Endothelial cell of umbilical vein (primary cell): Measurements from ENCODE around the gene PLEKHH1. TPM values are rescaled to one million over a fixed set of nuclear protein-coding genes. Genes with fewer than 3 reads are reported as not detected.

Experiments
- BruUV-seq: library from RNA; stranded (reverse); fragments of 400-500 nt; replicated peaks from 2 replicates; lab custom pipeline; 2021; lab: Mats Ljungman, UMichigan
- CTCF ChIA-PET: fragments of 300-600, 350-600 bp; sonication (Branson Sonifier 250); formaldehyde crosslinking; loops from one replicate; lab custom pipeline; 2021; ENCODE audit warnings: antibody characterized with exemption, inconsistent platforms; lab: Charles Lee
- POLR2A ChIA-PET: fragments of 300-600, 350-600 bp; sonication (Branson Sonifier 250); formaldehyde crosslinking; loops from one replicate; lab custom pipeline; 2021; ENCODE audit warnings: antibody characterized with exemption, inconsistent platforms; lab: Charles Lee
- DNase-seq: peaks from one replicate; pipeline ENCODE4 v3.0.0-alpha.2; 2011; ENCODE audit warnings: low read depth, low spot score
- FAIRE-seq: peaks from 2 replicates; lab custom pipeline; 2011; peaks lifted over from hg19 to GRCh38; lab: Jason Lieb, UNC
- H2AFZ ChIP-seq: 2 replicates; pipeline ENCODE4 v1.6.0; 2012; ENCODE audit warnings: low read depth, low read length, control low read depth, inconsistent platforms
- H3K27ac ChIP-seq: 2 replicates; pipeline ENCODE4 v1.5.1; 2011; ENCODE audit warnings: low read depth, mild to moderate bottlenecking, control low read depth, low read length, moderate library complexity; ENCODE audit not compliant: insufficient read depth
- H3K27me3 ChIP-seq, 2 experiments: 2 replicates each; pipeline versions ENCODE4 v1.6.0 to v1.6.1; 2011; ENCODE audit warnings: low read length in 2 of 2, mixed read lengths in 1 of 2; ENCODE audit not compliant: control insufficient read depth in 2 of 2, insufficient read depth in 2 of 2
- H3K36me3 ChIP-seq, 2 experiments: 2 replicates in 1 of 2; 3 replicates in 1 of 2; pipeline ENCODE4 v1.5.1; 2011; ENCODE audit warnings: low read length in 2 of 2, mild to moderate bottlenecking in 1 of 2, moderate library complexity in 1 of 2; ENCODE audit not compliant: control insufficient read depth in 2 of 2, insufficient read depth in 2 of 2; ENCODE audit errors: extremely low read depth in 1 of 2
- H3K4me1 ChIP-seq: 3 replicates; pipeline ENCODE4 v1.5.1; 2011; ENCODE audit warnings: mild to moderate bottlenecking, low read length; ENCODE audit not compliant: control insufficient read depth, insufficient read depth; ENCODE audit errors: extremely low read depth
- H3K4me2 ChIP-seq: 2 replicates; pipeline ENCODE4 v1.6.1; 2011; ENCODE audit warnings: low read length, control low read depth, mixed read lengths; ENCODE audit not compliant: insufficient read depth
- H3K4me3 ChIP-seq, 3 experiments: fragments of 200-600 bp in 1 of 3; sonication (generic), shearing (Covaris generic) in 1 of 3; replicated peaks in 1 of 3; 2 replicates each; pipeline ENCODE4 v1.5.1; 2011 to 2016; ENCODE audit warnings: control low read depth in 3 of 3, low read length in 3 of 3, mild to moderate bottlenecking in 2 of 3, inconsistent platforms in 1 of 3, low read depth in 1 of 3, moderate library complexity in 1 of 3; ENCODE audit not compliant: insufficient read depth in 1 of 3
- H3K79me2 ChIP-seq: 2 replicates; pipeline ENCODE4 v1.6.0; 2012; ENCODE audit warnings: low read length, inconsistent platforms; ENCODE audit not compliant: control insufficient read depth, insufficient read depth
- H3K9ac ChIP-seq: replicated peaks from 2 replicates; pipeline ENCODE3; 2011; ENCODE audit warnings: low read length, control low read depth; ENCODE audit not compliant: insufficient read depth; ENCODE audit errors: extremely low read depth
- H3K9me1 ChIP-seq: replicated peaks from 3 replicates; pipeline ENCODE4 v1.6.0; 2011; ENCODE audit warnings: mild to moderate bottlenecking, low read length; ENCODE audit not compliant: control insufficient read depth, insufficient read depth; ENCODE audit errors: extremely low read depth
- H3K9me3 ChIP-seq: replicated peaks from 2 replicates; pipeline ENCODE4 v1.5.1; 2012; ENCODE audit warnings: low read length, inconsistent platforms; ENCODE audit not compliant: control insufficient read depth, insufficient read depth
- H4K20me1 ChIP-seq: replicated peaks from 2 replicates; pipeline ENCODE3; 2011; ENCODE audit warnings: mild to moderate bottlenecking, low read length; ENCODE audit not compliant: control insufficient read depth, insufficient read depth; ENCODE audit errors: extremely low read depth
- CTCF ChIP-seq, 2 donors: IDR thresholded peaks; 1 replicate in 1 of 2; 2 replicates in 1 of 2; pipeline ENCODE4 v1.5.1; 2011; ENCODE audit warnings: low read length in 2 of 2, mild to moderate bottlenecking in 2 of 2, moderate library complexity in 2 of 2, control low read depth in 1 of 2, inconsistent platforms in 1 of 2, low read depth in 1 of 2; ENCODE audit not compliant: insufficient read depth in 1 of 2; ENCODE audit errors: extremely low read depth in 1 of 2
- EZH2 ChIP-seq: IDR thresholded peaks from 2 replicates; pipeline ENCODE4 v1.6.1; 2012; ENCODE audit warnings: borderline replicate concordance, low read depth, mild to moderate bottlenecking, moderate library complexity, low read length, inconsistent platforms; ENCODE audit not compliant: severe bottlenecking
- FOS ChIP-seq: IDR thresholded peaks from 2 replicates; pipeline ENCODE4 v1.6.1; 2011; ENCODE audit warnings: mild to moderate bottlenecking, low read length, moderate library complexity, borderline replicate concordance; ENCODE audit not compliant: insufficient read depth
- GATA2 ChIP-seq: IDR thresholded peaks from 2 replicates; pipeline ENCODE4 v1.7.0; 2011; ENCODE audit warnings: low read depth, mild to moderate bottlenecking, moderate library complexity, mixed read lengths, low read length; ENCODE audit not compliant: insufficient read length, insufficient read depth
- JUN ChIP-seq: IDR thresholded peaks from 2 replicates; pipeline ENCODE4 v1.6.1; 2011; ENCODE audit warnings: borderline replicate concordance, low read depth; ENCODE audit not compliant: insufficient read length, insufficient read depth
- MYC ChIP-seq: IDR thresholded peaks from one replicate; pipeline ENCODE4 v1.6.1; 2011; ENCODE audit warnings: mild to moderate bottlenecking, low read depth, low read length
- POLR2A ChIP-seq: IDR thresholded peaks from 2 replicates; pipeline ENCODE4 v1.6.1; 2012; ENCODE audit warnings: low read depth, mild to moderate bottlenecking, control low read depth, low read length
- POLR2AphosphoS5 ChIP-seq: IDR thresholded peaks from 2 replicates; pipeline ENCODE4 v1.6.1; 2012; ENCODE audit warnings: low read depth, mild to moderate bottlenecking, control low read depth, low read length, moderate library complexity; ENCODE audit not compliant: insufficient read depth
- dilution Hi-C: fragments of 300-500 bp; cut with MboI; formaldehyde crosslinking; loops from one replicate; pipeline ENCODE4 v1.15.0; 2019; ENCODE audit warnings: low sequenced_read_pairs; ENCODE audit not compliant: extremely low pct_ligation_motif_present
- intact Hi-C: fragments of 100-400 bp; cut with micrococcal nuclease; formaldehyde crosslinking; loops from one replicate; pipeline ENCODE4 v1.10.0; 2022
- polyA plus RNA-seq, 4 experiments: library from polyadenylated mRNA; depleted of rRNA in 3 of 4; stranded (reverse) in 3 of 4; unstranded in 1 of 4; fragments of >200 nt; gene quantifications; 2 replicates each; pipeline versions ENCODE4 v1.2.1 to v1.2.3, GENCODE V29; 2011 to 2012; ENCODE audit warnings: missing spikeins in 1 of 4
- total RNA-seq: library from RNA; stranded (reverse); gene quantifications from 2 replicates; pipeline ENCODE4 v1.2.3, GENCODE V29; 2021
- TF ChIP-seq, protein P1 (sequence below): IDR thresholded peaks from 2 replicates; pipeline ENCODE4 v1.6.1; 2011; ENCODE audit not compliant: insufficient read depth, insufficient read length

Gene PLEKHH1
- total and polyA plus RNA-seq, 2 donors (not counting 3 experiments of a cell fraction or from before 2014, with no cell fraction given) = 0.17 to 0.71 TPM

DNA sequence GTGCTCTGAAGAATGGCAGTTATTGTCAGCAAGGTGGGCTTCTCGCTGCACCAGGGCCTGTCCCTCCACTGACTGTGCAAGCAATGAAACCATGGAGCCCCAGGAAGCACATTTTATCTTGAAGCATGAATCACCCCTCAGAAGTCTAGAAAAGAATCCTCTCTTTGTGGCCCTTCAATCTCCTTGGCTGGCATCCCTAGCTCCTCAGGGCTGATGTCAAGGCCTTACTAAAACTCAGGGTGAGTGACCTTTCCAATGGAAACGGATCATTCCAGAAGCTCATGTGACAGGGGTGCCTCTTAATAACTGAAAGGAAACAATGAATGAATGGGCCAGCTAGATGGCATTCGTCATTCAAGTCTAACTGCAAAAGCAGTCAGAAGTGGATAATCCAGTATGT, 22.3 kb upstream of the PLEKHH1 start:
- Histone ChIP-seq H3K9ac (no peak overlapping the region), H3K4me1 (peaks cover 3% of the 10 kb centered on the region), H3K4me2 (no peak overlapping the region), H3K27me3 (peaks cover 8 to 33% of the 10 kb centered on the region in 2 experiments), H2AFZ (no peak overlapping the region), H3K27ac (no peak overlapping the region), H3K4me3 (no peak overlapping the region), H3K9me1 (no peaks in the 10 kb centered on the region), H3K79me2 (no peaks in the 10 kb centered on the region), H3K9me3 (no peaks in the 10 kb centered on the region), H3K36me3 (no peaks in the 10 kb centered on the region), H4K20me1 (no peaks in the 10 kb centered on the region)
- DNase-seq (no peak), FAIRE-seq (no peak)
- dilution Hi-C loops (no loop called here), intact Hi-C loops (loop anchor here (10.0 kb wide), 1 partner anchor 86 kb away; no protein-coding TSS in a partner anchor)
- POLR2A ChIA-PET = no interaction called here
- TF ChIP-seq FOS = no peak
- no peak for TF ChIP-seq GATA2
- TF ChIP-seq POLR2AphosphoS5 = no peak
- no peak for TF ChIP-seq MYC
- no peak for TF ChIP-seq JUN
- TF ChIP-seq EZH2 = no peak
- no peak for TF ChIP-seq CTCF (IDR thresholded peaks at IDR 0.05; ENCODE audit: extremely low read depth in 1 of 2, insufficient read depth in 1 of 2, low read depth in 1 of 2, low read length in 2 of 2)
- TF ChIP-seq, protein P1, sequence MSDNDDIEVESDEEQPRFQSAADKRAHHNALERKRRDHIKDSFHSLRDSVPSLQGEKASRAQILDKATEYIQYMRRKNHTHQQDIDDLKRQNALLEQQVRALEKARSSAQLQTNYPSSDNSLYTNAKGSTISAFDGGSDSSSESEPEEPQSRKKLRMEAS = no peak
- no peak for TF ChIP-seq POLR2A
- no TSS peak for BruUV-seq
- CTCF ChIA-PET = interaction anchor here (4.1 to 7.0 kb wide), 3 partner anchors 15 to 84 kb away, joined by 20 to 54 read pairs (median 30); no protein-coding TSS in a partner anchor
